Measurements from ENCODE around the gene CD300A. TPM values are rescaled to one million over a fixed set of nuclear protein-coding genes. Genes with fewer than 3 reads are reported as not detected.

Gene CD300A
- total and polyA plus RNA-seq, 2 of the 4 experiments (the other 2 are of a cell fraction): not detected

- Histone ChIP-seq H2BK120ac (ENCODE audit: low read depth, low read length) (no peak overlapping the region), H3K9me3 (ENCODE audit: control insufficient read depth, insufficient read depth, low read length) (no peaks in the 10 kb centered on the region), H3K36me3 (ENCODE audit: control insufficient read depth, insufficient read depth, low read length) (no peaks in the 10 kb centered on the region), H3K23ac (ENCODE audit: low read depth, low read length) (no peak overlapping the region), H3K4ac (ENCODE audit: low read depth, low read length) (no peak overlapping the region), H2AFZ (replicated peaks; ENCODE audit: low read length, poor library complexity) (no peak overlapping the region), H3K14ac (replicated peaks; ENCODE audit: low read depth, low read length) (no peak overlapping the region), H2BK5ac (ENCODE audit: low read depth, low read length, poor library complexity, severe bottlenecking) (no peak overlapping the region), H2BK20ac (ENCODE audit: low read depth, low read length) (no peak overlapping the region), H3K79me1 (ENCODE audit: low read depth in 1 of 2, low read length in 2 of 2) (no peaks in the 10 kb centered on the region), H3K9ac (ENCODE audit: low read depth, low read length) (no peak overlapping the region), H4K20me1 (ENCODE audit: insufficient read depth, low read length) (no peaks in the 10 kb centered on the region), H3K4me3 (ENCODE audit: insufficient read depth, low read depth, low read length) (no peak overlapping the region), H3K4me2 (ENCODE audit: low read depth, low read length) (no peak overlapping the region), H4K8ac (ENCODE audit: low read depth in 2 of 2, low read length in 2 of 2) (no peak overlapping the region), H3K27ac (ENCODE audit: insufficient read depth, low read length) (no peak overlapping the region), H4K91ac (ENCODE audit: insufficient read depth, low read depth, low read length) (no peak overlapping the region), H2AK9ac (replicated peaks; ENCODE audit: low read depth, low read length, poor library complexity) (no peak overlapping the region), H2BK15ac (ENCODE audit: low read depth, low read length) (no peak overlapping the region), H4K5ac (ENCODE audit: low read depth, low read length) (no peak overlapping the region), H3K9me1 (ENCODE audit: insufficient read depth, low read length) (no peaks in the 10 kb centered on the region), H3K56ac (ENCODE audit: extremely low read depth, insufficient read depth, low read length) (no peak overlapping the region), H3K4me1 (ENCODE audit: control insufficient read depth, insufficient read depth, low read length) (no peaks in the 10 kb centered on the region), H3K27me3 (ENCODE audit: control insufficient read depth, insufficient read depth, low read length) (no peaks in the 10 kb centered on the region), H3K18ac (ENCODE audit: low read depth, low read length) (no peak overlapping the region), H2AK5ac (ENCODE audit: low read depth, low read length) (no peak overlapping the region)
- ATAC-seq (ENCODE audit: low read depth) (peak; percentile 90), DNase-seq (peak; percentile 45)
- TF ChIP-seq RAD21 (IDR thresholded peaks at IDR 0.05; ENCODE audit: low read length): peak; percentile 60
- peak; percentile 35 for TF ChIP-seq SMC3 (IDR thresholded peaks at IDR 0.05; ENCODE audit: low read depth, low read length)
- TF ChIP-seq CTCF (conservative IDR thresholded peaks at IDR 0.05; ENCODE audit: low read depth, low read length): peak; percentile 61
- TF ChIP-seq POLR2A (IDR thresholded peaks at IDR 0.05; ENCODE audit: low read depth, low read length): no peak
- POLR2A ChIA-PET (ENCODE audit: unreplicated experiment): no interaction called here
- CTCF ChIA-PET: no interaction called here
- dilution Hi-C loops (cut with HindIII; ENCODE audit: low sequenced_read_pairs, unreplicated experiment) (no loop called here), in situ Hi-C loops (cut with MboI; ENCODE audit: low sequenced_read_pairs) (no loop called here), intact Hi-C loops (cut with micrococcal nuclease) (no loop called here)
- WGBS, 2 experiments (ENCODE audit: extremely low coverage in 2 of 2, insufficient read length in 1 of 2): no CpG with 5 or more reads among the region's 11 CpGs
- BruUV-seq (replicated peaks): no TSS peak
Measured at GRCh38 chr17:74493331-74493833, 26.9 kb downstream of the CD300A start.

Data from IMR-90 (cell line).